Stimulated activated CD4-positive, alpha-beta T cell treated with anti-CD3 and anti-CD28 coated beads, Interleukin-4, amount 100 ng/mL, for 48 hours (primary cell): ENCODE data around the gene PRODH.
"Not testable (repeated sequence)": the region's sequence is repeated elsewhere in the genome, so short reads cannot be mapped to it uniquely, and the experiment has no call there.

ENCODE experiments used
- DNase-seq, 2 donors: peaks; one replicate each; pipeline ENCODE4 v3.0.0-alpha.2; 2020; ENCODE audit warnings: low read depth in 2 of 2

The PRODH gene

GRCh38 chr22:18954303-18954989 lies 18.4 kb upstream of the PRODH start:
- peak; percentile 24 to 57 for DNase-seq

- DNase-seq, result not testable (repeated sequence)
These were observed 17.0 kb upstream of the PRODH start for GRCh38 chr22:18953128-18953527.

GRCh38 chr22:18952022-18952421 lies 15.9 kb upstream of the PRODH start:
- no peak for DNase-seq

GRCh38 chr22:18950141-18950540 lies 14.0 kb upstream of the PRODH start:
- DNase-seq, result no peak

GRCh38 chr22:18947905-18948304 lies 11.8 kb upstream of the PRODH start:
- DNase-seq, result no peak

GRCh38 chr22:18947105-18947504 lies 11.0 kb upstream of the PRODH start:
- not testable (repeated sequence) for DNase-seq

- DNase-seq, result not testable (repeated sequence)
These were observed 2.6 kb upstream of the PRODH start for GRCh38 chr22:18938691-18939090.

- not testable (repeated sequence) for DNase-seq
These were observed 1.4 kb downstream of the PRODH start for GRCh38 chr22:18934688-18935087.

- DNase-seq, result no peak
These were observed 2.2 kb downstream of the PRODH start for GRCh38 chr22:18933914-18934313.

GRCh38 chr22:18931905-18932652 lies 4.0 kb downstream of the PRODH start:
- DNase-seq, result no peak

GRCh38 chr22:18929459-18929858 lies 6.6 kb downstream of the PRODH start:
- DNase-seq, result no peak

- DNase-seq, result no peak
These were observed 8.5 kb downstream of the PRODH start for GRCh38 chr22:18927573-18927972.

GRCh38 chr22:18927020-18927419 lies 9.1 kb downstream of the PRODH start:
- no peak for DNase-seq

GRCh38 chr22:18925368-18926064 lies 10.6 kb downstream of the PRODH start:
- no peak for DNase-seq

- not testable (repeated sequence) for DNase-seq
These were observed 15.7 kb downstream of the PRODH start for GRCh38 chr22:18920257-18920902.

- DNase-seq, result not testable (repeated sequence)
These were observed 18.3 kb downstream of the PRODH start for GRCh38 chr22:18917818-18918217.

GRCh38 chr22:18915550-18915949 lies 20.5 kb downstream of the PRODH start:
- not testable (repeated sequence) for DNase-seq

GRCh38 chr22:18914558-18914957 lies 21.5 kb downstream of the PRODH start:
- DNase-seq, result not testable (repeated sequence)

- not testable (repeated sequence) for DNase-seq
These were observed 23.7 kb downstream of the PRODH start for GRCh38 chr22:18912264-18912946.

- DNase-seq, result not testable (repeated sequence)
These were observed 24.6 kb downstream of the PRODH start for GRCh38 chr22:18911535-18911934.

GRCh38 chr22:18909556-18909955 lies 26.5 kb downstream of the PRODH start:
- no peak for DNase-seq
